OCI-LY1 (cell line): ENCODE results near the gene DHX8.
"Not testable (repeated sequence)": the region's sequence is repeated elsewhere in the genome, so short reads cannot be mapped to it uniquely, and the experiment has no call there.

Experiments
- EZH2 ChIP-seq: fragments of 200-600 bp; sonication (generic), shearing (Covaris generic); IDR thresholded peaks from 2 replicates; pipeline ENCODE4 v1.8.0; 2017; ENCODE audit warnings: borderline replicate concordance, mixed run types, mild to moderate bottlenecking, antibody characterized with exemption, low read length, moderate library complexity, mixed read lengths
- TF ChIP-seq, protein P1 (sequence below): fragments of 200-600 bp; sonication (generic), shearing (Covaris generic); IDR thresholded peaks from 2 replicates; pipeline ENCODE4 v1.5.1; 2017; ENCODE audit warnings: mild to moderate bottlenecking, antibody characterized with exemption, low read length, moderate library complexity, mixed read lengths

GRCh38 chr17:43462569-43462968, 21.2 kb upstream of the DHX8 start:
- TF ChIP-seq, protein P1, sequence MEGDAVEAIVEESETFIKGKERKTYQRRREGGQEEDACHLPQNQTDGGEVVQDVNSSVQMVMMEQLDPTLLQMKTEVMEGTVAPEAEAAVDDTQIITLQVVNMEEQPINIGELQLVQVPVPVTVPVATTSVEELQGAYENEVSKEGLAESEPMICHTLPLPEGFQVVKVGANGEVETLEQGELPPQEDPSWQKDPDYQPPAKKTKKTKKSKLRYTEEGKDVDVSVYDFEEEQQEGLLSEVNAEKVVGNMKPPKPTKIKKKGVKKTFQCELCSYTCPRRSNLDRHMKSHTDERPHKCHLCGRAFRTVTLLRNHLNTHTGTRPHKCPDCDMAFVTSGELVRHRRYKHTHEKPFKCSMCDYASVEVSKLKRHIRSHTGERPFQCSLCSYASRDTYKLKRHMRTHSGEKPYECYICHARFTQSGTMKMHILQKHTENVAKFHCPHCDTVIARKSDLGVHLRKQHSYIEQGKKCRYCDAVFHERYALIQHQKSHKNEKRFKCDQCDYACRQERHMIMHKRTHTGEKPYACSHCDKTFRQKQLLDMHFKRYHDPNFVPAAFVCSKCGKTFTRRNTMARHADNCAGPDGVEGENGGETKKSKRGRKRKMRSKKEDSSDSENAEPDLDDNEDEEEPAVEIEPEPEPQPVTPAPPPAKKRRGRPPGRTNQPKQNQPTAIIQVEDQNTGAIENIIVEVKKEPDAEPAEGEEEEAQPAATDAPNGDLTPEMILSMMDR = not testable (repeated sequence)
- TF ChIP-seq EZH2 = not testable (repeated sequence)
